ENCODE data around the gene CHST15. TPM values are rescaled to one million over a fixed set of nuclear protein-coding genes. Genes with fewer than 3 reads are reported as not detected.

The CHST15 gene
- total and polyA plus RNA-seq, 2 of the 4 experiments (the other 2 are of a cell fraction) = 0.14 to 0.18 TPM

DNA sequence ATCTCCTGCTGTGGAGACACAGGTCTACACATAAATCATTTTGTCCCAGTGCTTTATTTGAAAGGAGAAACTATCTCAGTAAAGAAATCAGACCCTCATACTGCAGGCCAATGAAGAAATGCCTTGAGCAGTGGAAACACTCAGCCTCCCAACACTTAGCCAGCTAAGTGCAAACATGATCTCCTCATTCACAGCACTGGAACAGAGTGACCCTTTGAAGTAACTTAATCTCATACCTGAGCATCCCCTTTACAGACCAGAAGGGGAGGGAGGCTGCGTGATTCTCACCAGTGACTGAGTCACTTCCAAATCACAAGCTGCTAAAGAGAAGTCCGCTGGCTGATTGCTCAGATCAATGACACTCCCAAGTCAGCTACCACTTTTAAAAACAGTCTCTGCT is 4.5 kb downstream of the CHST15 start:
- H3K27me3 ChIP-seq (ENCODE audit: control insufficient read depth, insufficient read depth, low read length) = peaks cover 26% of the 10 kb centered on the region
- H3K4ac ChIP-seq (ENCODE audit: low read depth, low read length) = no peak overlapping the region
- in situ Hi-C loops (cut with MboI; ENCODE audit: low sequenced_read_pairs) = no loop called here
- WGBS, 2 experiments (ENCODE audit: extremely low coverage in 2 of 2, insufficient read length in 1 of 2) = no CpG with 5 or more reads among the region's 2 CpGs
- H3K4me1 ChIP-seq (ENCODE audit: control insufficient read depth, insufficient read depth, low read length) = no peaks in the 10 kb centered on the region; the same call in 1 of the 2 replicates
- no peak overlapping the region for H4K5ac ChIP-seq (ENCODE audit: low read depth, low read length)
- no peak overlapping the region for H2BK15ac ChIP-seq (ENCODE audit: low read depth, low read length)
- intact Hi-C loops (cut with micrococcal nuclease) = no loop called here
- H4K91ac ChIP-seq (ENCODE audit: insufficient read depth, low read depth, low read length) = no peak overlapping the region
- CTCF ChIA-PET = no interaction called here
- DNase-seq = no peak
- POLR2A ChIA-PET (ENCODE audit: unreplicated experiment) = no interaction called here
- H3K4me2 ChIP-seq (ENCODE audit: low read depth, low read length) = no peak overlapping the region
- no peaks in the 10 kb centered on the region for H3K36me3 ChIP-seq (ENCODE audit: control insufficient read depth, insufficient read depth, low read length)
- no TSS peak for BruUV-seq (replicated peaks)
- no peaks in the 10 kb centered on the region for H3K79me1 ChIP-seq (ENCODE audit: low read depth in 1 of 2, low read length in 2 of 2)
- no peaks in the 10 kb centered on the region for H3K9me1 ChIP-seq (ENCODE audit: insufficient read depth, low read length)
- TF ChIP-seq CTCF (conservative IDR thresholded peaks at IDR 0.05; ENCODE audit: low read depth, low read length) (no peak), MAZ (IDR thresholded peaks at IDR 0.05; ENCODE audit: borderline replicate concordance, low read depth, low read length) (no peak), FOS (IDR thresholded peaks at IDR 0.05; ENCODE audit: low read depth, low read length) (no peak), RCOR1 (IDR thresholded peaks at IDR 0.05; ENCODE audit: insufficient replicate concordance, low read length) (no peak), NFE2L2 (IDR thresholded peaks at IDR 0.05; ENCODE audit: low read depth, low read length) (no peak), MXI1 (IDR thresholded peaks at IDR 0.05; ENCODE audit: borderline replicate concordance, low read depth, low read length) (no peak), MAFK (IDR thresholded peaks at IDR 0.05; ENCODE audit: low read depth, low read length) (no peak)
- H3K23ac ChIP-seq (ENCODE audit: low read depth, low read length) = no peak overlapping the region
- no peak overlapping the region for H2AK5ac ChIP-seq (ENCODE audit: low read depth, low read length)
- H3K56ac ChIP-seq (ENCODE audit: extremely low read depth, insufficient read depth, low read length) = no peak overlapping the region
- H3K27ac ChIP-seq (ENCODE audit: insufficient read depth, low read length) = no peak overlapping the region
- ATAC-seq (ENCODE audit: low read depth) = no peak
- dilution Hi-C loops (cut with HindIII; ENCODE audit: low sequenced_read_pairs, unreplicated experiment) = no loop called here
- no peak overlapping the region for H2BK20ac ChIP-seq (ENCODE audit: low read depth, low read length)
- H2AK9ac ChIP-seq (replicated peaks; ENCODE audit: low read depth, low read length, poor library complexity) = no peak overlapping the region
- H2BK120ac ChIP-seq (ENCODE audit: low read depth, low read length) = no peak overlapping the region
- H2BK5ac ChIP-seq (ENCODE audit: low read depth, low read length, poor library complexity, severe bottlenecking) = no peak overlapping the region
- no peak overlapping the region for H3K14ac ChIP-seq (replicated peaks; ENCODE audit: low read depth, low read length)
- no peaks in the 10 kb centered on the region; the same call in none of the 2 replicates for H3K9me3 ChIP-seq (ENCODE audit: control insufficient read depth, insufficient read depth, low read length)
- no peak overlapping the region for H3K18ac ChIP-seq (ENCODE audit: low read depth, low read length)
- no peak overlapping the region for H3K4me3 ChIP-seq (ENCODE audit: insufficient read depth, low read depth, low read length)
- no peak overlapping the region for H2AFZ ChIP-seq (replicated peaks; ENCODE audit: low read length, poor library complexity)
- H4K20me1 ChIP-seq (ENCODE audit: insufficient read depth, low read length) = no peaks in the 10 kb centered on the region
- no peak overlapping the region for H3K9ac ChIP-seq (ENCODE audit: low read depth, low read length)
- no peak overlapping the region for H4K8ac ChIP-seq (ENCODE audit: low read depth in 2 of 2, low read length in 2 of 2)

Data from IMR-90 (cell line).